HG03175 (cell line): ENCODE measurements around the gene DPH2.

Experiments used
- ATAC-seq: cut with Tn5 transposase; IDR thresholded peaks from one replicate; pipeline ENCODE4 v1.9.1; 2021; ENCODE audit warnings: mild to moderate bottlenecking, moderate library complexity; ENCODE audit not compliant: unreplicated experiment

The DPH2 gene

GRCh38 chr1:43998000-43998378 is 28.2 kb downstream of the DPH2 start:
- ATAC-seq: no peak

DNA sequence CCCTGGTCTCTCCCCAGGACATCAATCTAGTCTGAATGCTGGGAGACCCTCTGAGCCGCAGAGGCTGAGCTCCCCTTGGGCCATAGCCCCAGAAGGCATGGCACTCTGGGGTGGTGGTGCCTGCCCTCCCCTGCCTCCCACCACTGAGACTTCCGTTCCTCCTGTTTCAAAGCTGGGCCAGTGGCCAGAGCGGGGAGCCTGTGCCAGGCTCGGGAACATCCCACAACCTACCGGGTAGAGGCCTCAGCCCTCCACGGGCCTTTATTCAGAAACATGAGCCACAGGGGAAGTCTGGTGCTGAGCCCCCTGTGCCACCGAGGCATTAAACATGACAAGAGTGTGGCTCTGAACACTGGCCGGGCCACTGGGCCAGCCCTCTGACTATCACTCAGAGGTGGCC is 29.6 kb downstream of the DPH2 start:
- no peak for ATAC-seq

DNA sequence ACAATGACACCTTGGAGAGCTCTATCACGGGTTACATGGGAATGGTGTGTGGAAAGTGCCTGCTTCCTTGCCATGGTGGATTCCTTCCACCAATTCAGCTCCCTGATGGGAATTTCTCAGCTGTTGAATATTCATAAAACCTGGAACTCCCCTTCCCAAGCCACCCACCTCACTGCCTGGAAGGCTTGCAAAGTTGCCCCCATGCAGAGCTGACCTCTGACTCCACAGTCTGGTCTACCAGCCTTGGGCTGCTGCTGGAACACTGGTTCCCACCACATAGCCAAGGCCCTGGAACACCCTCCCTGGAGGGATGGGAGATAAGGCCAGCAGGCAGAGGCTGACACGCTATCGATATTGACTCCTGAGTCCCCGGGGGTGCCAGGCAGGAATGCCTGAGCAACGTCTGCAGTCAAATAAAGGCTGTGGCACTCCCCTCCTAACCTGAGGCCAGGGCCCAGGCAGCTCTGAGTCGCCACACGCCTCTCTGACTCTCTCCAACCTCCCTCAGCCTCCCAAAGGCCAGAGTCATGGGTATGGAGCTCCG is 30.4 kb downstream of the DPH2 start:
- ATAC-seq: no peak

- ATAC-seq: no peak
These were observed 32.4 kb downstream of the DPH2 start for GRCh38 chr1:44002165-44002564.

DNA sequence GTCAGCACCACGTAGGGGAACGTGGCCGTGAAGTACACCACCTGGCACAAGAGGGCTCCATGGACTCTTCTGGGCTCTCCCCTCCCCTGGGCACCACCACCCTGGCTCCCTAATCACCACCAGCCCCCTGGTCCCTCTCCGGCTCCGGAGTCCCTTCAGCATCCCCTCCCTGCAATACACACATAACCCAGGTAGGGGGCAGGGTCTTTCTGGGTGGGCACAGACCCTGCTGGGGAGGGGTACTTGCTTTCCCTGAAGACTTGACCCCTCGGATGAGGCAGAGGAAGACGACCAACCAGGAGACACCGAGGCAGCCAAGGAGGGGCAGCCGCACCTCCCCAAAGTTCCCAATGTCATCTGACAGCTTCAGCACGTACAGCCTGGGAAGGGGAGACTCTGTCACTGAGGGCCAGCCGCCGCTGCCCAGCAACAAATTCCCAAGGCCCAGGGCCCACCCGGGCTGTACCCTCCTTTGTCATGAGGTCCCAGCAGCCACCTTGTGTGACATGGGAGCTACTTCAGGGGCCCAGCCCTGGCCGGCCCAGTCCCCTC is 32.9 kb downstream of the DPH2 start:
- ATAC-seq: no peak

- no peak for ATAC-seq
These were observed 38.4 kb downstream of the DPH2 start for GRCh38 chr1:44008259-44008658.

- no peak for ATAC-seq
These were observed 41.2 kb downstream of the DPH2 start for GRCh38 chr1:44010935-44011471.

- no peak for ATAC-seq
These were observed 42.6 kb downstream of the DPH2 start for GRCh38 chr1:44012404-44012803.

DNA sequence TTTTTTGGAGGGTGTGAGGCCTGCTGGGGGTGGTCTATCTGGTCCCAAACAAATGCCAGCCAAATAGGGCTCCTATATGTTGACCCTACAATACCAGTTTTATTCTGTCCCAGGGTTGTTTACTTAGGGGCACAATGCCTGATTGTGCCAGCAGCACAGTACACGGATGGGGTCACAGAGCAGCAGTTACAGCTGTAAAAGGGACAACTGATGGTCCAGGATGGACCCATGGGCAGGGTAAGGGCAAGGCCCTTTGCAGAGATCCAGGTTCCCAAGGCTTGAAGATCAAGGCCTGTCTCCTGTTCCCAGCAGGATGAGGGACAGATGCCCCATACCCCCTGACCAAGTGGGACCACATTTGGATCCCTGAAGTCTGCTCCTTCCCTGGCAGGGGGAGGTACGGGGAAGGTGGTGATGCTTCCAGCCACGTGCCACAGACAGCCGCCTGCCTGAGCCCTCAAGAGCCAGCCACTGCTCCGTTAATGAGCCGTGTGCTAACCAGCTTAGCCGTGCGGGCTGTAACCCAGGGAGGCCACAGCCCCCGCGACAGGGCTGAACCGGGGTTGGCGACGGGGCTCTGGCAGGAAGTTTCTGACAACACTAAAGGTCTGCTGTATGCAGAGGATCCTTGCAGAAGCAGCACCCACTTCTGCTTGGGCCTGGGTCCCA is 43.3 kb downstream of the DPH2 start:
- ATAC-seq: no peak

DNA sequence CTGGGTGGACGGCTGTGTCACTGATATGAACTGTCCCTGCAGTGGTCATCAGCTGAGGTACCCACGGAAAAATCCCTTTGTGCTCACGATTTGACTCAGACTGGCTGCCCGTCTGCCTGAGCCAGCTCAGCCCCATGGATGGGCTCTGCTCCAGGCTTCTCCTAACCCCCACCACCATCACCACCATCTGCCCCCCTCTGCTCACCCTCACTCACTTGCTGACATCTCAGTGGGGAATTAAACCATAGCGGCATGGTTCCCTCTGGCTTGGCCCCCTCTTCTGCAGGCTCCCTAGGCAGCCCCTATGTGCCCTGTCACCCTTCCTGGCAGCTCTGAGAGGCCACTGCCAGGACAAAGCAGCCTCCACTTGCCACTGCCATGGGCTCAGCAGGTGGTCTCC is 44.1 kb downstream of the DPH2 start:
- ATAC-seq: no peak

DNA sequence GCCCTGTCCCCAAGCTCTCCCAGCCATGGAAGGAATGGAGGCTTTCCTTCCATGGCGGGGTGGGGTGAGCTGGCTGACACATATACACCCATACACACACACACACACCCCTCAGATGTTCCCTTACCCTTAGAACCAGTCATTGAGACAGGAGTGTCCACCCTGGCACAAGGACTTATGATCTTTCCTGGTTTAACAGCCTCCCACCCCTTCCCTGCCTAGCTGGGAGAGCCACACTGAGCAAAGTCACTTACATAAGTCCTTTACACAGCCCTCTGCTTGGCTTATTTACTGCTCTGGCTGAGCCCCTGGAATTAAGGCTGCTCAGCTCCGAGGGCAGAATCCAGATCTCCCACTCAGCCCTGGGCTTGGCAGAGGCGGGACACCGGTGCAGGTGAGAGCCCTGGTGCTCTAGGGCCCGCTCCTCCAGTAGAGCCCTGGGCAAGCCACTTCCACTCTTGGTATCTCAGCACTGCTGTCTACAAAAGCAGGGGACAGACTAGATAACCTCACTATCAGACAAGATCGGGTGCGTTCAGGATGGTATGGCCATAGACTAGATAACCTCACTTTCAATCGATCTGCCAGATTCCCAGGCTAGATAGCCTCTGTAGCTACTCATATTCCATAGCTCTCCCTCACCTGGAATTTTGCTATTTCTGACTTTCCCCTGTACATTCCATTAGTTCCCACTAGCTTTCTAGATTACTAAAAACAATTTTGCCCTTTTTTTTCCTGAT is 44.7 kb downstream of the DPH2 start:
- ATAC-seq: no peak

GRCh38 chr1:44015206-44015605 is 45.4 kb downstream of the DPH2 start:
- no peak for ATAC-seq

GRCh38 chr1:44016041-44016889 is 46.5 kb downstream of the DPH2 start:
- ATAC-seq: no peak

DNA sequence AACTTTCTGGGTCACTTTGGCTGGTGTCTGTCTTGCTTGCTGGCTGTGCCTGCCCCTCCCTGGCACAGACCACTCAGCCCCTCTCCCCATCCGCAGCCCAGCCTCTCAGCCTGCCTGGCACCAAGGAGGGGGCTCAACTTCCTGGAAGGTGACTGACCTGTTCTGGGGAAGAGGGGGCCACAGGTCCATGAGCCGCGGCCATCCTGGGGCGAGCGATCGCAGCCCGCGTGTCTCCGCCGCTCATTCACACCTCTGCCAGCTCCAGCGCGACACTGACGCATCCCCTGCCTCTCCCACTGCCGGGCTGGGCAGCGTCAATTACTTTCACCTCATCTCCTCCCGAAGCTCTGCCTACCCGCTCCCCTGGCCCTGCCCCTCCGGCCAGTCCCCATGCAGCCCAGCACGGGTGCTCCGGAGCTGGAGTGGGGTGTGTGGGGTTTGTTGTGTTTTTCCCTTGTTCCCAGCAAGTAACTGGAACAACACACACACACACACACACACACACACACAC is 47.1 kb downstream of the DPH2 start:
- ATAC-seq: no peak

DNA sequence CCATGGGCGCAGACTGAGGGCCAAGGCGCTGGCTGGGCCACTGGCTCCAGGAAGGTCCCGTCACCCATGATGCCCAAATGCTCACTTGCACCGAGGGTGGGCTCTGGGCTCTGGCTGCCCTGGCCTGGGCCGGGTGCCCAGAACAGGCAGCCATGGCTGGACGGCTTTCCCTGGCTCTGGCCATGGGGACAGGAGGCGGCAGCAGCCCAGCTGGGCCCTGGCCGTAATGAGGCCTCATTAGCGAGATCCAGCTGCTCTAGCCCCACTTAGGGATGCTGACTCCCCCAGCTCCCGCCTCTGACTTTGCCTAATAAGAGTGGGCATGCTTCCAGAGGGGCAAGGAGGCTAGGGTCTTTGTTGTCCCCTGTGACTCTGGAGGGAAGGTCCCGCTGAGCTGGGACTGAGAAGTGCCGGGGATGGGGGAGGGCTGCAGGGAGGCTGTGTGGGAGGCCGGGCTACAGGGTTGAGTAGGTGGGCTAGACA is 49.7 kb downstream of the DPH2 start:
- no peak for ATAC-seq

DNA sequence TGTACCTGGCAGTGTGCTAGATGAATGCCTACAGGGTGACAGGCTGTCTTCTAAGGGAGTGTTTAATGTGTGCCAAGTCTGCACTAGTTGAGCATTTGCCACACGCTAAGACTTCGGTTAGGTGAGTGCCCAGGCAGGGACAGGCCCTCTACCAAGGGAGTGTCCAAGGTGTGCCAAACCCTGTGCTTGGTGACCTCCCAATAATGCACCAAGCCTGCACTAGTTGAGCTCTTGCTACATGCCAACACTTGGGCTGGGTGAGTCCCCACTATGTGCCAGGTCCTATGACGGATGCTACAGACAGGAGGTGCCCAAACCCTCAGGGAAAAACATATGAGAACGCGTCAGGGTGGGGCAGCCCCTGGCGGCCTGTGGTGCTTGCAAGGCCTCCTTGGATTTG is 50.7 kb downstream of the DPH2 start:
- no peak for ATAC-seq

GRCh38 chr1:44021156-44021555 is 51.3 kb downstream of the DPH2 start:
- ATAC-seq: no peak

DNA sequence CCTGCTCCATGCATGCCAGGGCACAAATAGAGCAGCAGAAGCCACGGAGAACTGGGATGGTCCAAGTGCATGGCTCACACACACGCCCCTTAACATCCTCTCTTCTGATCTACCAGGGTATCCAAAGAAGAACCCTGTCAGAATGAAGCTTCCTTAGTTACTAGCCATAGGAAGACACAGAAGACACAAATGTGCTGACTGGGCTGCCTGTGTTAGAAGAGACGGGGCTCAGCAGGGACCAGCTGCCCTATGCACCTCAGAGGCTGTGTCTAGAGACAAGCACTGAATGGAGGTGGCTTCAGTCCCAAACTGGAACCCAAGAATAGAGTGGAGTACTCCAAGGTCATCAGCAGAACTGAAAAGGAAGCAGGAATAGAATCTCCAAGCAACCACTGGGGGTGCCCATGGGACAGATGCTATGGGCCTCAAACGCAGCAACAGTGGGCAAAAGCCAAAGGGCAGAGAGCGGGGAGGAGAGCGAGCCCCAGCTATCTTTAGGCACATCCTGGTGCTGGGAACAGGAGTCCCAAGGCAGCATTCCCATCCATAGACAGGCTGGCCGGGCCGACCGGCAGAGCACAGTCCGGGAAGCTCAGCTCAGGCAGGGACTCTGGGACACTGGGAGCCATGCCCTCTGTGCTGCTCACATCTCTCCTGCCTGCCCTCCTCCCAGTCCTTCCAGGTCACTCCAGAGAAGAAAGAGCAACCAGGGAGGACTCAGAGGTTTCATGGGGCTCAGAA is 51.9 kb downstream of the DPH2 start:
- no peak for ATAC-seq
